Heart right ventricle (tissue), 16 donors: ENCODE results near the gene LILRB5. TPM values are rescaled to one million over a fixed set of nuclear protein-coding genes. Genes with fewer than 3 reads are reported as not detected.
"Not testable (repeated sequence)": the region's sequence is repeated elsewhere in the genome, so short reads cannot be mapped to it uniquely, and the experiment has no call there.

Source experiments
- ATAC-seq, 8 donors: fragments of 200-7000 bp; cut with Tn5 transposase; one replicate each; pipeline ENCODE4 v1.9.1; 2020; ENCODE audit warnings: mild to moderate bottlenecking in 8 of 8, moderate library complexity in 8 of 8, moderate number of reproducible peaks in 1 of 8
- DNase-seq, 2 donors: peaks; one replicate each; pipeline ENCODE4 v3.0.0-alpha.2; 2020
- H3K27ac ChIP-seq, 10 donors: fragments of 200-600 bp; sonication (generic) in 2 of 10; one replicate each; pipeline versions ENCODE4 v1.5.0 to v1.8.0; 2020 to 2022; ENCODE audit warnings: mild to moderate bottlenecking in 3 of 10
- H3K27me3 ChIP-seq, 7 donors: fragments of 200-600 bp; one replicate each; pipeline ENCODE4 v1.8.0; 2021 to 2022; ENCODE audit warnings: mild to moderate bottlenecking in 2 of 7
- H3K36me3 ChIP-seq, 9 donors: fragments of 200-600 bp; sonication (generic) in 1 of 9; one replicate each; pipeline versions ENCODE4 v1.5.0 to v1.8.0; 2020 to 2022; ENCODE audit warnings: mild to moderate bottlenecking in 2 of 9
- H3K4me1 ChIP-seq, 9 donors: fragments of 200-600 bp; sonication (generic) in 1 of 9; one replicate each; pipeline versions ENCODE4 v1.5.0 to v1.8.0; 2020 to 2022; ENCODE audit warnings: mild to moderate bottlenecking in 4 of 9
- H3K4me3 ChIP-seq, 10 donors: fragments of 200-600 bp; sonication (generic) in 2 of 10; one replicate each; pipeline versions ENCODE4 v1.5.0 to v1.8.0; 2020 to 2022; ENCODE audit warnings: mild to moderate bottlenecking in 7 of 10, moderate library complexity in 2 of 10
- H3K9me3 ChIP-seq, 11 donors: fragments of 200-600 bp in 10 of 11; sonication (generic) in 2 of 11; one replicate each; pipeline versions ENCODE4 v1.5.0 to v1.8.0; 2013 to 2022; ENCODE audit warnings: mild to moderate bottlenecking in 2 of 11, control low read depth in 1 of 11, moderate library complexity in 1 of 11
- CTCF ChIP-seq, 9 donors: fragments of 200-600 bp; sonication (generic) in 2 of 9; IDR thresholded peaks; one replicate each; pipeline versions ENCODE4 v1.5.0 to v1.8.0; 2021 to 2022; ENCODE audit warnings: antibody characterized with exemption in 9 of 9, mild to moderate bottlenecking in 5 of 9, moderate library complexity in 1 of 9
- WGBS, 2 donors: extraction: QIAGEN DNeasy Blood & Tissue Kit; methylation state at CpG; one replicate each; pipeline ENCODE4 v1.1.7; 2013; ENCODE audit warnings: inconsistent platforms in 1 of 2; 5-methylcytosine and 5-hydroxymethylcytosine counted together
- intact Hi-C, 10 donors: fragments of 100-400 bp; cut with DNase I; formaldehyde crosslinking; loops; one replicate each; pipeline versions ENCODE4 v1.11.1 to v1.14.2; 2022
- polyA plus RNA-seq, 2 donors: library from polyadenylated mRNA; stranded (reverse); fragments of 200-250 nt; gene quantifications; one replicate each; pipeline ENCODE4 v1.2.3, GENCODE V29; 2013
- total RNA-seq, 10 donors: library from RNA; stranded (reverse); fragmentation: NEBNext Ultra II Directional in 3 of 10; extraction: Animal tissue kit (Norgen Biotek cat#: 25700) in 3 of 10; gene quantifications; one replicate each; pipeline versions ENCODE4 v1.2.1 to v1.2.4, GENCODE V29; 2021 to 2023
- donor health status: Arrhythmogenic right ventricular cardiomyopathy.
- donor health status: ischemic (EF 13 %, LVEDD 7.1; RV severe dilation, severe dysfunction).
- donor health status: healthy with polysubstance abuse.
- donor health status: DM: no; HTN: yes; CAD: no.
- donor health status: DM: no; HTN: no; CAD: no.
- donor health status: ischemic (EF 25% LVEDD 6.9; RV normal size, moderate dysfunction).
- donor health status: ischemic (EF 25% LVEDD 5.7; RV mildly dilated, moderate dysfunction).
- donor health status: healthy.
- donor health status: DM: yes; HTN: yes; CAD: no.
- donor health status: Ischemic cardiomyopathy.
- donor health status: ischemic (EF 35%, LVEDD 5.7; RV mildly dilated, moderate dysfunction).
- donor health status: nonischemic (EF 11% LVEDD 7.7; RV severe dilation, severe dysfunction).
- donor health status: DM: yes; HTN: yes; CAD: no.
- donor health status: PGD.
- donor health status: ischemic (EF 29% LVEDD 5.4; RV normal size, mild dysfunction).
- donor health status: nonischemic (EF 23%, LVEDD 6.1; RV moderate dilation, normal function).

LILRB5 gene
- total and polyA plus RNA-seq, 12 donors, result 1.6 to 10.6 (median 3.2) TPM

- H3K27ac ChIP-seq, result no peak overlapping the region
- peaks cover 0 to 16% (median 13%) of the 10 kb centered on the region in 7 donors for H3K27me3 ChIP-seq
- no peak overlapping the region for H3K4me3 ChIP-seq
- H3K9me3 ChIP-seq, result no peaks in the 10 kb centered on the region
- 76 to 80% methylated on average over 8 of the region's 8 CpGs for WGBS, 2 donors
- intact Hi-C loops, result loop anchor here in 1 of 10 donors (2.0 kb wide), 1 partner anchor 23 kb away; no protein-coding TSS in a partner anchor
- ATAC-seq (no peak), DNase-seq (no peak)
- no peak for TF ChIP-seq CTCF (IDR thresholded peaks at IDR 0.05)
- peaks cover 0 to 33% (median 0%) of the 10 kb centered on the region in 9 donors for H3K36me3 ChIP-seq
- H3K4me1 ChIP-seq, result peaks cover 0 to 8% (median 0%) of the 10 kb centered on the region in 9 donors
Observed at GRCh38 chr19:54218259-54218658, 38.8 kb downstream of the LILRB5 start.

- not testable (repeated sequence) for ATAC-seq, H3K4me1 ChIP-seq, H3K4me3 ChIP-seq, DNase-seq, H3K27me3 ChIP-seq, H3K27ac ChIP-seq, H3K9me3 ChIP-seq
- 54 to 57% methylated on average over 12 to 17 of the region's 20 CpGs for WGBS, 2 donors
- intact Hi-C loops, result loop anchor here in 1 of 10 donors (2.0 kb wide), 1 partner anchor 23 kb away; no protein-coding TSS in a partner anchor
- H3K36me3 ChIP-seq, result peaks cover 0 to 33% (median 0%) of the 10 kb centered on the region in 9 donors
Observed at GRCh38 chr19:54217517-54218247, 39.4 kb downstream of the LILRB5 start.

- no peaks in the 10 kb centered on the region for H3K9me3 ChIP-seq
- intact Hi-C loops, result no loop called here
- H3K4me1 ChIP-seq, result no peaks in the 10 kb centered on the region
- TF ChIP-seq CTCF (IDR thresholded peaks at IDR 0.05), result no peak
- no peak overlapping the region for H3K27ac ChIP-seq
- no peak overlapping the region for H3K4me3 ChIP-seq
- H3K27me3 ChIP-seq, result peaks cover 0 to 2% (median under 1%) of the 10 kb centered on the region in 7 donors
- ATAC-seq (no peak), DNase-seq (no peak)
- WGBS, 2 donors, result 82 to 90% methylated on average over 9 of the region's 9 CpGs
- peaks cover 0 to 33% (median 0%) of the 10 kb centered on the region in 9 donors for H3K36me3 ChIP-seq
Observed at GRCh38 chr19:54216869-54217268, 40.2 kb downstream of the LILRB5 start.

GRCh38 chr19:54214734-54215133 is 42.3 kb downstream of the LILRB5 start:
- WGBS, 2 donors, result 90 to 98% methylated on average over 12 to 14 of the region's 19 CpGs
- intact Hi-C loops, ATAC-seq, H3K27ac ChIP-seq, DNase-seq, H3K4me3 ChIP-seq, H3K27me3 ChIP-seq, H3K9me3 ChIP-seq: not testable (repeated sequence)
- Histone ChIP-seq H3K36me3 (peaks cover 0 to 33% (median 0%) of the 10 kb centered on the region in 9 donors), H3K4me1 (peaks cover under 1 to 18% (median 11%) of the 10 kb centered on the region in 9 donors)

- H3K27me3 ChIP-seq, ATAC-seq, H3K4me3 ChIP-seq, H3K27ac ChIP-seq, intact Hi-C loops, H3K9me3 ChIP-seq, DNase-seq: not testable (repeated sequence)
- Histone ChIP-seq H3K4me1 (peaks cover 5 to 23% (median 16%) of the 10 kb centered on the region in 9 donors), H3K36me3 (peaks cover 0 to 31% (median 0%) of the 10 kb centered on the region in 9 donors)
- 41 to 46% methylated on average over 4 of the region's 5 CpGs for WGBS, 2 donors
Observed at GRCh38 chr19:54214217-54214616, 42.9 kb downstream of the LILRB5 start.

- H3K27ac ChIP-seq, result peak overlapping the region in 1 of 10 donors; percentile 96
- DNase-seq, result no peak
- peaks cover 0 to 34% (median 16%) of the 10 kb centered on the region in 9 donors for H3K36me3 ChIP-seq
- no peak for ATAC-seq
- WGBS, 2 donors, result 82 to 88% methylated on average over 12 of the region's 12 CpGs
- H3K27me3 ChIP-seq, result no peaks in the 10 kb centered on the region
- peak overlapping the region in 1 of 10 donors; percentile 31 for H3K4me3 ChIP-seq
- H3K4me1 ChIP-seq, result peaks cover 12 to 53% (median 38%) of the 10 kb centered on the region in 9 donors
- no peak for TF ChIP-seq CTCF (IDR thresholded peaks at IDR 0.05)
- no peaks in the 10 kb centered on the region for H3K9me3 ChIP-seq
- intact Hi-C loops, result no loop called here
Observed at GRCh38 chr19:54211235-54211634, 45.8 kb downstream of the LILRB5 start.
